GM18870 (cell line): Measurements from ENCODE around the gene PDZRN4.
"Not testable (repeated sequence)": the region's sequence is repeated elsewhere in the genome, so short reads cannot be mapped to it uniquely, and the experiment has no call there.

Source experiments
- ATAC-seq: cut with Tn5 transposase; IDR thresholded peaks from one replicate; pipeline ENCODE4 v1.9.1; 2021; ENCODE audit warnings: moderate library complexity; ENCODE audit not compliant: unreplicated experiment

Gene PDZRN4

GRCh38 chr12:41545761-41546160 is 357.6 kb downstream of the PDZRN4 start:
- ATAC-seq = no peak

- not testable (repeated sequence) for ATAC-seq
These were observed 359.0 kb downstream of the PDZRN4 start for GRCh38 chr12:41547071-41547470.

- ATAC-seq = no peak
These were observed 360.8 kb downstream of the PDZRN4 start for GRCh38 chr12:41548926-41549325.

DNA sequence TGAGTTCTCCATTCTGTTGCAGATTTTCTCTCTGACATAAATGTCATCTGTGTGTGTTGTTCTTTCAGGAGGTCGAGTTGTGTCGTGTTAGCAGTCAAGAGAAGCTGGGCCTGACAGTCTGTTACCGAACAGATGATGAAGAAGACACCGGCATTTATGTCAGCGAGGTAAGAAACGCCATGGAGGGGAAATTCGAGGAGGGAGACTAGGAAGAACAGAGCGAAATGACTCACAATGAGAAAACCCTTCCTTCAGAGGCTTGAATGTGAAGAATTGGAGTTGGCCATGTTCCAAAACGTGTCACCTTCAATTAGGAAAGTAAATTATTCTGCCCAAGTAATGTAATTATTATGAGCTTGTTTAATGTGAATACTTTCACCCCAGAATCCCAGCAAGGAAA is 364.5 kb downstream of the PDZRN4 start:
- no peak for ATAC-seq

DNA sequence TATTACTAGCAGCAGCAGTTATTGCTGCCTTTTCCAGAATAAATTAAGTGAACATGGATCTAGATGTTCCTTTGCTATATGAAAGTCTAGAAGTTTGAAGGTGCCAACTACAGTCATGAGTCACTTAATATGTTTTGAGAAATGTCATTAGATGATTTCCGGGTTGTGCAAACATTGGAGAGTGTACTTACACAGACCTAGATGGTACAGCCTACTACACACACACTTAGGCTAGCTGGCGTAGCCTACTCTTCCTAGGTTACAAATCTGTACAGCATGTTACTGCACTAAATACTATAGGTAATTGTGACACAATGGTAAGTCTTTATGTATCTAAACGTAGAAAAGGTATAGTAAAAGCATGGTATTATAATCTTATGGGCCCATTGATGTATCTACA is 368.1 kb downstream of the PDZRN4 start:
- ATAC-seq = no peak

GRCh38 chr12:41557344-41557743 is 369.2 kb downstream of the PDZRN4 start:
- ATAC-seq = no peak

- ATAC-seq = no peak
These were observed 370.6 kb downstream of the PDZRN4 start for GRCh38 chr12:41558671-41559070.

GRCh38 chr12:41563051-41563450 is 374.9 kb downstream of the PDZRN4 start:
- ATAC-seq = no peak

GRCh38 chr12:41564816-41565215 is 376.7 kb downstream of the PDZRN4 start:
- ATAC-seq = no peak

GRCh38 chr12:41566703-41567102 is 378.6 kb downstream of the PDZRN4 start:
- ATAC-seq = no peak

DNA sequence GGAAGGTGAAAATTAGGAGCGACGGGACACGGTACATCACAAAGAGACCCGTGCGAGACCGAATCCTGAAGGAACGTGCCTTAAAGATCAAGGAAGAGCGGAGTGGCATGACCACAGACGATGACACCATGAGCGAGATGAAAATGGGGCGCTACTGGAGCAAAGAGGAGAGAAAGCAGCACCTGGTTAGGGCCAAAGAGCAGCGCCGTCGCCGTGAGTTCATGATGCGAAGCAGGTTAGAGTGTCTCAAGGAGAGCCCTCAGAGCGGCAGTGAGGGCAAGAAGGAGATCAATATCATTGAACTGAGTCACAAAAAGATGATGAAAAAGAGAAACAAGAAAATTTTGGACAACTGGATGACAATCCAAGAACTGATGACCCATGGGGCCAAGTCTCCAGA is 385.3 kb downstream of the PDZRN4 start:
- ATAC-seq = no peak

DNA sequence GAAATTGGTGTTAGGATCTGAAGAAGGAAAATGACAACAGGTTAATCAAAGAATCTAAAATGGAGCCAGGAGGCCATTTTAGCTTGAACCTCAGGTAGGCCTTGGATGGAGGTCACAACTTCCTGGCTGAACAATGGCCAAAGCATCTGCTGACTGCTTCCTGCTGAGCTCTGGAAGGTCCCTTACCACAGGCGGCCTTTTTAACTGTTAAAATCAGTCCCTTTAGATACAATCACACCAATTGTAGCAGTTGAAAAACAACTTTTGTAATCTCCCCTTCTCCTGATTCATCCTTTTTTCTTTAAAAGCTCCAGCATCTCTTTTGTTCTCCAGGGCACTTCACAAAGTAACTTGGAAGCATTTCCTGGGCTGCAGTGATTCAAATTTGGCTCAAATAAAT is 388.8 kb downstream of the PDZRN4 start:
- ATAC-seq = no peak

GRCh38 chr12:41577995-41578394 is 389.9 kb downstream of the PDZRN4 start:
- ATAC-seq = no peak

GRCh38 chr12:41585784-41586183 is 397.7 kb downstream of the PDZRN4 start:
- no peak for ATAC-seq

DNA sequence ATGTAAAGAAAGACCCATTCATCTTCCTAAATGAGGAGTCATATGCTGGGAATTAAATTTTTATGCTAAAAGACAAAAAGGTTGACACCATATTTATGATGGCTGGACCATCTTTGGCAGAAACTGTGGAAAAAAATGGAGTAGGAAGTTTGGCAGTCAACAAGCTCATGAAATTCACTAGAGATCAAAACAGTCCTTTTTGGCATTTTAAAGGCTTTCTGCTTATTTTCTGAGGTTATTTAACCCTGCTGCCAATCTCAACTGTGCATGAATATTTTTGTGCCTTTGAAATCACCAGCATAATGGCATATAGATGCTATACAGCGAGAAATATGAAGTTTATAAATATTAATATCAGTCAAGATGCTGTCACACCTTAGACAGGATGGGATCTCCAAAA is 399.5 kb downstream of the PDZRN4 start:
- no peak for ATAC-seq

DNA sequence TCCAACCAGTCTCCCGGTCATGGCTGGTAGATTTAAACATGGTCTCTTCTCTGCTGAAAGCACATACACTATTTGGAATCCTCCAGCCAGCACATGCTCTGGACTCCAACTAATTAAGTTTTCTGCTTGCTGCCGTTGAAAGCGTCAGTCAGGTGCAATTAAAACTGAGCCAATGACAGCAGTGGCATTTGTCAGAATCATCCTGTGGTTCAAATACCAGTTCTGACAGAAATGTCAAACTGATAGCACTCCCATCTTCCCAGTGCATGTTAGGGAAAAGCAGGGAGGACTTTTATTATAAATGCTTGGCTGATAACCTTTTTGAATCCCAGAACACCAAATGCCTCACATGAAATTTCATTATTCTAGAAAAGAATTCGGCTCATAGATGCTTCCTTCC is 401.8 kb downstream of the PDZRN4 start:
- ATAC-seq = no peak

GRCh38 chr12:41596190-41596589 is 408.1 kb downstream of the PDZRN4 start:
- ATAC-seq = no peak

DNA sequence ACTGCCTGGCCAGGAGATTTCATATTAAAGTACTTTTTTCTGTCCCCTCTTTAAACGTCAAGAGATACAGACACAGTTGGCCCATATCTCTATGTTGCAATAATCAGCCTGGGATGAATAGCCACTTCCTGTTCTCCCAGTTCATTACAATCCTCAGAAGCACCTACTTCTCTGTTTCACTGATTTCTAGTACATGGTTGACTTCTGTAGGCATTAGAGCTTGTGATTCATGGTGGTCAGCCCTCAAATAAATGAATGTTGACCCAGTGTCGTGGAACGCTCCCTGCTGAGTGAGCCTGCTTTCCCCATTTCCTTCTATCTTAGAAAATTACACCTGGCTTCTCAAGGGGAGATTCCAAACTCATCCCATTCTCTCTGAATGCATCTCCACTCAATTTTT is 416.7 kb downstream of the PDZRN4 start:
- ATAC-seq = no peak

- no peak for ATAC-seq
These were observed 417.6 kb downstream of the PDZRN4 start for GRCh38 chr12:41605545-41606305.

GRCh38 chr12:41606468-41607445 is 418.6 kb downstream of the PDZRN4 start:
- ATAC-seq = no peak

GRCh38 chr12:41612892-41613557 is 424.9 kb downstream of the PDZRN4 start:
- no peak for ATAC-seq
